Measurements from ENCODE around the gene METTL1.
A peak's percentile ranks its signal among the peaks of the same experiment; 100 is the strongest.

Gene METTL1

DNA sequence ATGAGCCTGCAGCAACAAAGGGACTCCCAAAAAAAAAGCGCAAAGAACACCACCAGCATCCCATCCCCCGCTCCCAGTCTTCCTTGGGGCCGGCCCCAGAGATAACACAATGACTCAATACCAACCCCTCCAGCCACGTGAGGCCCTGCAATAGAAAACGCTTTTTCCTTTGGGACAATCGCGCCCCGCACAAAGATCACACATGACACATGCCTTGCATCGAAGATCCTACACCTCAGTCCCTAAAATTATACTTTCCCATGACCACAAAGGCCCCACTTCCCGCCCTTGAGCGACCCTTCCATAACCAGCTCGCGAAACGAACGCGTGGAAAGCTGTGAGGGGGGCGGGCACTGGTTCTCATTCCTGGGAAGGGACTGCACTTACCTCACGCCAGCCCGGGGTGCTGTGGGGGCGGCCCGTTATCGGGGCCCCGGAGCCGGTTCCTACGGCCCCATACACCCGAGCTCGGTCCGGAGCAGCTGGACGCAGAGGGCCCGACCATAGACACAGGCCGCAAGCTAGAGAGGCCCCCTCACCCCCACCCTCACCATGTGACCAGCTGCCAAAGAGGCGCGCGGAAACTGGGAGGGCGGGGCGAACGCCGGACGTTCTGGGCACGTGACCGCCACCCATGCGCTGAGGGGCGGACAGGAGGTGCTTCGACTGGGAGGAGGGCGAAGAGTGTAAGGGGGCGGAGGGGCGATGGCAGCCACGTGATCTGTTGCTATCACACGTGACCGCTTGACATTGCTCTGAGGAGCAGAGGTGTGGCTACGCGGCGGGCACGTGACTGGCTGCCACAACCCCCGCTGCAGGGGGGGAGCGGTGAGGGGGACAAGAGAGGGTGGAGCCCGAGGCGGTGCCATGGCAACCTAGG, 19.9 kb downstream of the METTL1 start, which contains the start of gene CDK4:
Gene CDK4 (minus strand): TSS at position 523 of the 880 bp plus-strand sequence. CDS start 593 bp downstream, outside the sequence.
- DNase-seq, result peak; percentile 97

DNA sequence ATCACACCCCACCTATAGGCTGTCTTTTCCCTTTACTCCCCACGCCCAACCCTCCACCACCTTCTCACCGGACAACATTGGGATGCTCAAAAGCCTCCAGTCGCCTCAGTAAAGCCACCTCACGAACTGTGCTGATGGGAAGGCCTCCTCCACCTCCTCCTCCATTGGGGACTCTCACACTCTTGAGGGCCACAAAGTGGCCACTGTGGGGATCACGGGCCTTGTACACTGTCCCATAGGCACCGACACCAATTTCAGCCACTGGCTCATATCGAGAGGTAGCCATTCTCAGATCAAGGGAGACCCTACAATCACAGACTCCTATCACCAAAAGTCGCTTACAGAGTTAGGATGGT, 20.5 kb downstream of the METTL1 start:
- DNase-seq, result no peak

GRCh38 chr12:57750561-57751431, 21.1 kb downstream of the METTL1 start:
- DNase-seq, result no peak

GRCh38 chr12:57749061-57749460, 22.8 kb downstream of the METTL1 start:
- DNase-seq, result no peak

DNA sequence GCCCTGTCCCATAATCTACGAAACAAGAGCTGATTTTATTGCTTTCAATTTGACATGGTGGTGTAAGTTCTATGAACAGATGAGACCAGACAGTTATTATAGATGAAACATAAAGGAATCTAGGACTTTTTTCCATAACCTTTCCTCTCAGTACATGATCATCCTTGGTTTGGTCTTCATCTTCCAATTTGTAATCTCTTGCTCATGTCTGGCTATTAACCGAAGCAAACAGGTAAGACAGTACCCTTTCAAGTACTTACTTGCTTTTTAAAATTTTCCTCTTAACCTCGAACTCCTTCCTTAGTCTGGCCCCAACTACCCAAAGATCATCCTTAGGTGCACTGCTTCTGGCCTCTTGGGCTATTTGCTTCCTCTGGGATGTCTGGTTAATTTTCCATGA, 25.9 kb downstream of the METTL1 start:
- no peak for DNase-seq

DNA sequence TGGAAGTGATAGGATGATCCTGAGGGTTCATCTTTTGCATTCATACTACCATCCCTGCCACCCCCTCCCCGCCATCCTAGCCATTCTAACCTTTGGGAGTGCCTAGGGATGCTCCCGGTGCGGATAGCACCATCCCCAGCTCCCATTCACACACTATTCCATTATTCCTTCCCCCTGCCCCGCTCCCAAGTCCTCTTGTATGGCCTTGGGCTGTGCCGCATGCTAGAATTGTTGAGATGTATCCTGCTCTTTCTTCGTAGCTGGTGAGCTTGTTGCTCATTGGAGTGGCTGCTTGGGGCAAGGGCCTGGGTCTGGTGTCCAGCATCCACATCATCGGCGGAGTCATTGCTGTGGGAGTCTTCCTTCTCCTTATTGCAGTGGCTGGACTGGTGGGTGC, 26.4 kb downstream of the METTL1 start:
- no peak for DNase-seq

GRCh38 chr12:57744777-57745484, 27.0 kb downstream of the METTL1 start, which contains the start of gene TSPAN31:
Gene TSPAN31 (plus strand): TSS chr12:57745039. CDS start chr12:57745155, 116 bp downstream.
- DNase-seq, result peak; percentile 90

GRCh38 chr12:57744194-57744776, 27.6 kb downstream of the METTL1 start:
- peak; percentile 69 for DNase-seq

DNA sequence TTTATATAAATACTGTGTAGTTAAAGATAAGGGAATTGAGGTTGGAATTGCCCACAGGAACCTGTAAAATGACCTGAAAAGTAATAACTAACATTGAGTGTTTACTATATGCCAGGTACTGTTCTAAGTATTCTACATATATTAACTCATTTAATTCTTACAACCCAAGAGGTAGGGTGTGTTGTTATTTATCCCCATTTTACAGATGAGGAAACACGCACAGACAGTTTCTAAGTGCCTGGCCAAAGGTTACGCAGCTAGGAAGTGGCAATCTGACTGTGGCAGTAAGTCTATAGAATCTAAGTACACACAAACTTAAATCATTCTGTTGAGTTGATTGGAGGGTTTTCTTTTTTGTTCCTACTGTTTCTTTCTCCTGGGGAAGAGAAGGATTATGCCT, 28.1 kb downstream of the METTL1 start:
- DNase-seq, result no peak

DNA sequence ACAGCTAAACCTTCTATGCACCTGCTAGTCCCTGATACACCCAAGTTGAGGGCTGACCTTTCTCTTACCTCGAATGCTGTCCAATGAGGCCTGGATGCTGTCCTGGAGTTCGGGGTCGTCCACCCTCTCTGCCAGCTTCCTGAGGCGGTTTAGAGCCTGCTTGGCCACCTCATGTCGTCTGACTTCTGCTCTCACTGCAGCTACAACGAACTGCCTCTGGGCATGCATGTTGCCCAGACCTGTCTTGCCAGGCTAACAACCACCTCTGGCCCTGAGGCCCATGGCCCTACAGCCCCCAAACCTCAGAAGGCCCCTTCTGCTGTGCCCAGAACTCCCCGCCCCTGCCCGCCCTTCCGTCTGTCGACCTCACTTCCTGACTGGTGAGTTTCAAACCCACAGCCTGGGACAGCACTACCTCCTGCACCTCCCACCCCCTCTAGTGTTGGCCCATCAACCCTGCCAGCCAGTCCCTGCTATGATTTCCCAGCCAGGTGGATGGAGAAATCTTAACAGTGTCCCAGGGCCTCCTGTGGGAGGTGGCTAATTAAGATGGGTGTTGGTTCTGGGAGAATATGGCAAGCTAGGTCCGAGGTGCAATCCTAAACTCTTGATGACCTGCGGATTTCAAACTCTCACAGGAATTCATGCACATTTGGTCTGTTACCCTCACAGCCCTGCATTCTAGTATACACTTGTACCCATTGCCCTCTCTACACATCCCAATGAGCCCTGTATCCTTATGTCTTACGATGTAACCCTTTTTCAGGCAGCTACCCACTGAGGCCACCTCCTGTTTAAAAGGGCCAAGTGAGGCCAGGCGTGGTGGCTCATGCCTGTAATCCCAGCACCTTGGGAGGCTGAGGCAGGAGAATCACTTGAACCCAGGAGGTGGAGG, 29.8 kb downstream of the METTL1 start:
- DNase-seq, result no peak

DNA sequence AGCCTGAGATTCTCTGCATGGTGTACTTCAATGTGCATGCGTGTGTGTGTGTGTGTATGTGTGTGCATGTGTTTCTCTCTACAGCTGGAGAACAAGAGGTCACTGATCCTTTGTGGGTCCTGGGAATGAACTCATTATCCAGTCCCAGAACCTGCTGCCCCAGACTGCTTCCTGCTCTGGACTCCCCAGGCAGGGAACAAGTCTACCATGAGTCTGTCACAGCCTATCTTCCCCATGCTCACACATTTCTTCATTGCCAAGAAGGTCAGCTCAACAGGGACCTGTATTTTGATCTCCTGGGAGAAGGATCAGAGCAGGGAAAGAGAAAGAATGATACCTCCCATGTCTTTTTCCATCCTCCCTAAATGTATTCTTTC, 30.5 kb downstream of the METTL1 start:
- no peak for DNase-seq

GRCh38 chr12:57740656-57741412, 31.1 kb downstream of the METTL1 start:
- DNase-seq, result no peak

GRCh38 chr12:57739914-57740538, 31.9 kb downstream of the METTL1 start:
- no peak for DNase-seq

GRCh38 chr12:57739387-57739786, 32.5 kb downstream of the METTL1 start:
- no peak for DNase-seq

DNA sequence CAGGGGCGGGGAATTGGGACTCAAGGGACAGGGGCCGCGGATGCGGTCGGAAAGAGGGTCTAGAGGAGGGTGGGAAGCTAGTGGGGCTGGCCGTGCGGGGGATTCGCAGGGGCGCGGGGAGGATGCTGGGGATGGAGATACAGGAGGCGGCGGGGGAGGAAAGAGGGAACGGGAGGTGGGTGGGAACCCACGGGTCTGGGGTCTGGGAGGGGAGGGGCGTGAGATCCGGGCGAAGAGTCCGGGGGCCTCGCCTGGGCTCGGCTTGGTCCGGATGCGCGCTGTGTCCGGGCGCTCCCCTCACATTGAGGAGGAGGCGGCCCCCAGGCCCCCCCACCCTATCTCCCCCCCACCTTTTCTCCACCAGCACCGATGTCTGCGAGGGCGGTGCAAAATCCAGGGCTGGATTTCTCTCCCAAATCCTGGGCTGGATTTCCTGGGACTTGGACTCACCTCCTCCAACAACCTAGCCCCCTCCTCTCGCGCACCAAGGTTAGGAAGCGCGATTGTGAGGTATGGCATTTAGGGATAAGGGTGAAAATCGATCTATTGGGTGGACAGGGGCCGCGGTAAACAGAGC, 33.2 kb downstream of the METTL1 start, which contains the start of gene AGAP2:
Gene AGAP2 (minus strand): TSS at position 82 of the 577 bp plus-strand sequence. CDS start 496 bp downstream, outside the sequence.
- no peak for DNase-seq

GRCh38 chr12:57737467-57738460, 34.1 kb downstream of the METTL1 start:
- no peak for DNase-seq

GRCh38 chr12:57736741-57737466, 35.0 kb downstream of the METTL1 start:
- no peak for DNase-seq
